Mesendoderm (in vitro differentiated cells): Measurements from ENCODE around the gene MASP2.
"Not testable (repeated sequence)": the region's sequence is repeated elsewhere in the genome, so short reads cannot be mapped to it uniquely, and the experiment has no call there.

Source experiments
- DNase-seq: peaks from one replicate; pipeline ENCODE4 v3.0.0; 2013
- H2AK5ac ChIP-seq: 2 replicates; pipeline ENCODE4 v1.6.1; 2013; ENCODE audit warnings: low read length, inconsistent platforms
- H2BK120ac ChIP-seq: 2 replicates; pipeline ENCODE4 v1.6.1; 2013; ENCODE audit warnings: low read depth, mild to moderate bottlenecking, low read length, moderate library complexity, mixed read lengths
- H2BK15ac ChIP-seq: replicated peaks from 2 replicates; pipeline ENCODE4 v1.6.1; 2013; ENCODE audit warnings: low read depth, mild to moderate bottlenecking, moderate library complexity
- H2BK5ac ChIP-seq: 2 replicates; pipeline ENCODE4 v1.6.1; 2013; ENCODE audit warnings: low read length, inconsistent platforms
- H3K18ac ChIP-seq: 2 replicates; pipeline ENCODE4 v1.6.1; 2013; ENCODE audit warnings: mild to moderate bottlenecking, low read length, mixed read lengths
- H3K23ac ChIP-seq: one replicate; pipeline ENCODE4 v1.6.1; 2013; ENCODE audit warnings: low read length
- H3K27ac ChIP-seq: 2 replicates; pipeline ENCODE4 v1.5.1; 2013; ENCODE audit warnings: low read depth, mild to moderate bottlenecking, inconsistent platforms, low read length, moderate library complexity
- H3K27me3 ChIP-seq: 2 replicates; pipeline ENCODE4 v1.6.1; 2013; ENCODE audit warnings: low read length, control low read depth, mild to moderate bottlenecking, inconsistent platforms; ENCODE audit not compliant: insufficient read depth, poor library complexity
- H3K36me3 ChIP-seq: 2 replicates; pipeline ENCODE4 v1.6.1; 2013; ENCODE audit warnings: low read length, inconsistent platforms; ENCODE audit not compliant: control insufficient read depth, insufficient read depth
- H3K4ac ChIP-seq: one replicate; pipeline ENCODE4 v1.6.1; 2013; ENCODE audit warnings: low read depth, mild to moderate bottlenecking, low read length, moderate library complexity
- H3K4me1 ChIP-seq: 2 replicates; pipeline ENCODE4 v1.6.1; 2013; ENCODE audit warnings: low read depth, low read length, inconsistent platforms; ENCODE audit not compliant: control insufficient read depth
- H3K4me2 ChIP-seq: 2 replicates; pipeline ENCODE4 v1.6.1; 2013; ENCODE audit warnings: low read length
- H3K4me3 ChIP-seq: 2 replicates; pipeline ENCODE4 v1.5.1; 2013; ENCODE audit warnings: mild to moderate bottlenecking, low read length
- H3K56ac ChIP-seq: one replicate; pipeline ENCODE4 v1.6.1; 2013; ENCODE audit warnings: low read length
- H3K79me1 ChIP-seq: 2 replicates; pipeline ENCODE4 v1.6.1; 2013; ENCODE audit warnings: low read length, inconsistent platforms
- H3K79me2 ChIP-seq: 2 replicates; pipeline ENCODE4 v1.6.1; 2013; ENCODE audit warnings: mild to moderate bottlenecking, low read length; ENCODE audit not compliant: control insufficient read depth, insufficient read depth
- H3K9ac ChIP-seq: 2 replicates; pipeline ENCODE4 v1.6.1; 2013; ENCODE audit warnings: low read length, inconsistent platforms
- H4K5ac ChIP-seq: one replicate; pipeline ENCODE4 v1.6.1; 2013; ENCODE audit warnings: low read length
- H4K8ac ChIP-seq: one replicate; pipeline ENCODE4 v1.6.1; 2013; ENCODE audit warnings: low read depth, mild to moderate bottlenecking, control low read depth, low read length, moderate library complexity
- WGBS: extraction: QIAGEN DNeasy Blood & Tissue Kit; methylation state at CpG from one replicate; pipeline ENCODE4 v1.1.7; 2013; ENCODE audit warnings: low lambda C conversion rate, missing lambda C conversion rate; ENCODE audit not compliant: insufficient coverage; ENCODE audit errors: extremely low coverage; 5-methylcytosine and 5-hydroxymethylcytosine counted together

The MASP2 gene

DNA sequence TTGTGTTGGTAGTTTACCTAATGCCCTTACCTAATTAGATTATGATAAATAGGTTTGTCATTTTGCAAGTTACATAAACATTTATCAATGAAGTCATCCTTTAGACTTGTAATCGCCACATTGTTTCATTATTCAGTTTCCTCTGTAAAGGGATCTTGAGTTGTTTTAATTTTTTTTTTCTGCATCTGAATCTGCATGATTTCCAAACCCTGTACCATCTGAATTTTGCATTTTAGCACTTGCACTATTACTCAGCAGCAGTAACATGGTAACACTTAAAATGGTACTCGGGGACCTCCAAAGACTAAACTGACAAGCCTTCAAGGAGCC, 22.2 kb downstream of the MASP2 start:
- Histone ChIP-seq H3K18ac (no peak overlapping the region), H2AK5ac (no peak overlapping the region), H4K8ac (no peak overlapping the region), H3K4me1 (no peaks in the 10 kb centered on the region), H3K79me1 (peaks cover 5% of the 10 kb centered on the region), H3K4me3 (no peak overlapping the region), H3K79me2 (no peaks in the 10 kb centered on the region), H3K27ac (no peak overlapping the region), H2BK120ac (no peak overlapping the region), H3K4ac (no peak overlapping the region), H3K56ac (no peak overlapping the region), H3K4me2 (no peak overlapping the region), H3K27me3 (no peaks in the 10 kb centered on the region), H3K9ac (no peak overlapping the region), H2BK15ac (no peak overlapping the region), H3K36me3 (peaks cover 20% of the 10 kb centered on the region), H4K5ac (no peak overlapping the region), H3K23ac (no peak overlapping the region), H2BK5ac (no peak overlapping the region)
- no CpG with 5 or more reads among the region's 2 CpGs for WGBS
- no peak for DNase-seq

GRCh38 chr1:11024154-11024873, 22.7 kb downstream of the MASP2 start:
- peaks cover 21% of the 10 kb centered on the region for H3K36me3 ChIP-seq
- WGBS: no CpG with 5 or more reads among the region's 3 CpGs

GRCh38 chr1:11023201-11023600, 23.8 kb downstream of the MASP2 start:
- no peak overlapping the region for H3K23ac ChIP-seq
- no peak overlapping the region for H2AK5ac ChIP-seq
- H3K27me3 ChIP-seq: no peaks in the 10 kb centered on the region
- WGBS: no CpG with 5 or more reads among the region's 14 CpGs
- no peak overlapping the region for H3K9ac ChIP-seq
- H3K4ac ChIP-seq: no peak overlapping the region
- DNase-seq: no peak
- H3K4me3 ChIP-seq: no peak overlapping the region
- H2BK120ac ChIP-seq: no peak overlapping the region
- no peak overlapping the region for H2BK5ac ChIP-seq
- H3K27ac ChIP-seq: no peak overlapping the region
- H4K5ac ChIP-seq: no peak overlapping the region
- no peak overlapping the region for H2BK15ac ChIP-seq
- no peaks in the 10 kb centered on the region for H3K79me2 ChIP-seq
- no peak overlapping the region for H3K18ac ChIP-seq
- no peak overlapping the region for H4K8ac ChIP-seq
- peaks cover 6% of the 10 kb centered on the region for H3K79me1 ChIP-seq
- H3K56ac ChIP-seq: no peak overlapping the region
- no peak overlapping the region for H3K4me2 ChIP-seq
- H3K36me3 ChIP-seq: peaks cover 26% of the 10 kb centered on the region
- H3K4me1 ChIP-seq: no peaks in the 10 kb centered on the region

More at GRCh38 chr1:11024154-11024873, 22.7 kb downstream of the MASP2 start:
- H2AK5ac ChIP-seq: no peak overlapping the region
- H2BK120ac ChIP-seq: no peak overlapping the region
- H3K27me3 ChIP-seq: no peaks in the 10 kb centered on the region
- peaks cover 5% of the 10 kb centered on the region for H3K79me1 ChIP-seq
- no peak overlapping the region for H3K4me3 ChIP-seq
- no peak overlapping the region for H3K18ac ChIP-seq
- H2BK15ac ChIP-seq: no peak overlapping the region
- no peaks in the 10 kb centered on the region for H3K79me2 ChIP-seq
- DNase-seq: no peak
- no peak overlapping the region for H3K23ac ChIP-seq
- H3K4me2 ChIP-seq: no peak overlapping the region
- H3K4ac ChIP-seq: no peak overlapping the region
- no peaks in the 10 kb centered on the region for H3K4me1 ChIP-seq
- H4K8ac ChIP-seq: no peak overlapping the region
- H3K9ac ChIP-seq: no peak overlapping the region
- no peak overlapping the region for H3K56ac ChIP-seq
- H2BK5ac ChIP-seq: no peak overlapping the region
- no peak overlapping the region for H4K5ac ChIP-seq
- no peak overlapping the region for H3K27ac ChIP-seq

DNA sequence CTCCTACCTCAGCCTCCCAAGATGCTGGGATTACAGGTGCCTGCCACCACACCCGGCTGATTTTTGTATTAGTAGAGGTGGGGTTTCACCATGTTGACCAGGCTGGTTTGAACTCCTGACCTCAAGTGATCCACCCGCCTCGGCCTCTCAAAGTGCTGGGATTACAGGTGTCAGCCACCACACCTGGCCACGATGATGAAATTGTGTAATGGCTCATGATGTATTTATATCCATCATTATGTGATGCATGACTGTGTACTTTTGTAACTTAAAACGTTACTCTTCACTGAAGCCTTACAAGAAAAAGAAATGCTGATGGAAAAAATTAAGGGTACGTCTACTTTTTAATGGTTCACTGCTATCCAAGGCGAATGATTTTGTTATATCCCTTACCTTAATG, 27.1 kb downstream of the MASP2 start:
- Histone ChIP-seq H2AK5ac (no peak overlapping the region), H2BK15ac (no peak overlapping the region), H3K4me1 (no peaks in the 10 kb centered on the region), H3K4me2 (no peak overlapping the region), H3K27me3 (no peaks in the 10 kb centered on the region), H3K18ac (no peak overlapping the region), H2BK5ac (no peak overlapping the region), H3K4me3 (no peak overlapping the region), H3K36me3 (peaks cover 16% of the 10 kb centered on the region), H2BK120ac (no peak overlapping the region), H4K5ac (no peak overlapping the region), H3K23ac (no peak overlapping the region), H3K9ac (no peak overlapping the region), H3K79me1 (peaks cover 1% of the 10 kb centered on the region), H3K4ac (no peak overlapping the region), H3K56ac (no peak overlapping the region), H3K79me2 (peaks cover 6% of the 10 kb centered on the region), H4K8ac (no peak overlapping the region), H3K27ac (no peak overlapping the region)
- no peak for DNase-seq
- no CpG with 5 or more reads among the region's 7 CpGs for WGBS

GRCh38 chr1:11019358-11019757, 27.7 kb downstream of the MASP2 start:
- not testable (repeated sequence) for H3K4ac ChIP-seq, H2AK5ac ChIP-seq, H3K56ac ChIP-seq, H3K4me2 ChIP-seq, H4K8ac ChIP-seq, H3K79me1 ChIP-seq, H3K27me3 ChIP-seq, H3K4me1 ChIP-seq, H3K9ac ChIP-seq, H2BK5ac ChIP-seq, H3K18ac ChIP-seq, H4K5ac ChIP-seq, H3K23ac ChIP-seq, H3K4me3 ChIP-seq, H3K27ac ChIP-seq, H3K79me2 ChIP-seq, H2BK120ac ChIP-seq, H2BK15ac ChIP-seq, DNase-seq
- peaks cover 19% of the 10 kb centered on the region for H3K36me3 ChIP-seq
- no CpG with 5 or more reads among the region's 8 CpGs for WGBS

- no peak overlapping the region for H4K5ac ChIP-seq
- no CpG with 5 or more reads among the region's 11 CpGs for WGBS
- peak overlapping the region; percentile 96 for H3K4me2 ChIP-seq
Observed at GRCh38 chr1:11013160-11013531, 33.9 kb downstream of the MASP2 start.

More at GRCh38 chr1:11013160-11013531, 33.9 kb downstream of the MASP2 start:
- H3K27ac ChIP-seq: no peak overlapping the region
- H2BK5ac ChIP-seq: no peak overlapping the region
- H2BK15ac ChIP-seq: no peak overlapping the region
- H3K18ac ChIP-seq: no peak overlapping the region
- peak overlapping the region; percentile 98 for H3K4me3 ChIP-seq
- peaks cover 8% of the 10 kb centered on the region for H3K36me3 ChIP-seq
- H3K4ac ChIP-seq: no peak overlapping the region
- H3K79me1 ChIP-seq: peaks cover 7% of the 10 kb centered on the region
- DNase-seq: no peak
- no peak overlapping the region for H2BK120ac ChIP-seq
- peak overlapping the region; percentile 4 for H3K23ac ChIP-seq
- H3K79me2 ChIP-seq: peaks cover 28% of the 10 kb centered on the region
- no peak overlapping the region for H4K8ac ChIP-seq
- H2AK5ac ChIP-seq: no peak overlapping the region
- no peaks in the 10 kb centered on the region for H3K27me3 ChIP-seq
- H3K4me1 ChIP-seq: peaks cover 3% of the 10 kb centered on the region
- peak overlapping the region; percentile 100 for H3K56ac ChIP-seq
- peak overlapping the region; percentile 100 for H3K9ac ChIP-seq
